C1 segment of cervical spinal cord (tissue), 14 donors: ENCODE measurements around the gene AKT3.
"Not testable (repeated sequence)": the region's sequence is repeated elsewhere in the genome, so short reads cannot be mapped to it uniquely, and the experiment has no call there.

ENCODE experiments used
- DNase-seq, 14 donors: peaks; one replicate each; lab custom pipeline; 2025; lab: John Stamatoyannopoulos, UW

Gene AKT3

DNA sequence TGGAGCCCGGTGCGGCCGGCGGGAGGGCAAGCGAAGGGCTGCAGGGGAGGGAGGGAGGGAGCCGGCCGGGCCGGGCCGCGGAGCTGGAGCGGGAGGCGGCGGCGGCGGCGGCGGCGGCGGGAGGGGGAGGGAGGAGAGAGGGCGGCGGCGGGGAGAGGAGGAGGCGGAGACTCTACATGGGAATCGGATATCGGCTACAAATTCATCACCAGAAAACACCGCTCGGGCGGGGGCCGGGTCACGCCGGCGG, at the start of gene AKT3:
TSS of gene AKT3 (minus strand) at position 42 of the 250 bp plus-strand sequence. CDS start 7,073 bp downstream, outside the sequence.
- DNase-seq: peak in 12 of 14 donors; percentile 50 to 94 (median 87)

DNA sequence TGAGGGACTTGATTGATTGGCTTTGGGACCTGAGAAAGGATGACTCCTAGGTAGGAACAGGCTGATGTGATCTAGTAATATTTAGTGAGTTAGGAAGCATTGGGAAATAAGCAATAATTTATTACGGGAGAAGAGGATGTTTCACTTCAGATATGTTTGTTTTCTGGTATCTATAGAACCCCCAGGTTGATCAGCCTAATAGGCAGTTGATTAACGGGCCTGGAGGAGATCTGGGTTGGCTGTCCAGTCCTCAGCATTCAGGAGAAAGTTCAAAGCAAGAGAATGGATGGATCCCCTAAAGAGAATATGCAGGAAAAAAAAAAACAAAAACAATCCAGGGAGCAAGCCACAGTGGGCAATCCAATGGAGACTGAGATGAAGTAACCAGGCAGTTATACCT, 48.2 kb upstream of the AKT3 start:
- no peak for DNase-seq

DNA sequence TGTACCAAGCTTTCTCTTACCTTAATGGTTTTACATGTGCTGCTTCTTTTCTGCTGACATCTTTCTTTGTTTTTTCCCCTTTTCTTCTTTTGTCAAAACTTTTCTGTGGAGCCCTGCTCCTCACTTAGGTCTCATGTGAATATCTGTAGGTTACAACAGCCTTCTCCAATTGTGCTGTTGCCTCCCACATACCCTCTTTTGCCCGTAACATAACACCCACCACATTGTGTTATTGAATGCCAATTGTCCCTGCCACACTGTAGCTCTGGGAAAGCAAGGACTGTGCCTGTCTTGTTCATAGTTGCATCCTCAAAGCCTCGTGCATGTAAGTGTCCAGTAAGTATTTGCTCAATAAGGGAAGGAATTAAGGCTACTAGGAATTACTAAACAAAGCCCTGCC, 46.3 kb upstream of the AKT3 start:
- no peak for DNase-seq

DNA sequence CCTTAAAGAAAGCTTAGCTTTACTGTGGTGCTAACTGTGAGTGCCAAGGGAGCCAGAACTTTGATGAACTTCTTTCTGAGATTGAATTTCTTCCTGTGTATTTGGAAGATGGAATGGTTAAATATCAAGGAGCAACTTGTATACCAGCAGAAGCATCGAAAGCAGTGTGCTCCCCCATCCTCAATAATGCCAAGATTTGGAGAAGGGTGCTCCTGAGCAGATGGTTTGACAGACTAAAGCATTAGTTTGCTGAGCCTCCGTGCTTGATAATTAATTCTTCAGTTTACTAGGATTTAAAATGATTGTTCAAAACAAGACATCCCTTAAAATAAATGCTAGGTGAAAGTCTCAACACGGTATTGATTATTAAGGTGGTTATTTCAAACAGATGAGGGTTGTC, 42.4 kb upstream of the AKT3 start:
- no peak for DNase-seq

DNA sequence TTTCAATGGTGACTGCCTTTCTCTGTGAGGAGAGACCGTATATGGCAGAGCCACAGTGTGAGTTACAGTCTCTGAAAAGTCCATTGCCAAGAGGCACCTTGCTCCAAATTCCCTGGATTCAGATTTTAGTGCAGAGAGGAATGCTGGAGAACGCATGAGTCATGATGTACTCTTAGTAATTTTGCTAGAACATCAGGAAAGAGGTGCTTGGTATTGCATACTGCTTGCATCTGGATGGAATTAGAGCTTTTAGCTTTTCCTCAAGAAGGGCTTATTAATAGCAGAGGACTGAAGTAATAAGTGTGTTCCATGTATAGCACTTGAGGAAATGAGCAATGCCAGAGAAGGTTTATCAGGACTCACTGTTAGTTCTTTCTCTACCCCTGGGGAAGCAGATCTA, 40.5 kb upstream of the AKT3 start:
- no peak for DNase-seq

DNA sequence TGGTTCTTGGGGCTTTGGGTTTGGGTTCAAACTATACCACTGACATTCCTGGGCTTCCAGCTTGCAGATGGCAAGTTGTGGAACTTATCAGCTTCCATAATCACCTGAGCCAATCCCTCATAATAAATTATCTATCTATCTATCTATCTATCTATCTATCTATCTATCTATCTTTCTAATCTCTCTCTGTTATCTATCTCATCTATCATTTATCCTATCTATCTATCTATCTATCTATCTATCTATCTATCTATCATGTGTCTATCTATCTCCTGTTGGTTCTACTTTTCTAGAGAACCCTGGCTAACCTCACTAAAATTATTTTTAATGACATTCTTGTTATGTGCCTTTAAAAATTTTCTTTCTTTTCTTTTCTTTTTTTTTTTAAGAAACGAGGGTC, 35.8 kb upstream of the AKT3 start:
- no peak for DNase-seq

DNA sequence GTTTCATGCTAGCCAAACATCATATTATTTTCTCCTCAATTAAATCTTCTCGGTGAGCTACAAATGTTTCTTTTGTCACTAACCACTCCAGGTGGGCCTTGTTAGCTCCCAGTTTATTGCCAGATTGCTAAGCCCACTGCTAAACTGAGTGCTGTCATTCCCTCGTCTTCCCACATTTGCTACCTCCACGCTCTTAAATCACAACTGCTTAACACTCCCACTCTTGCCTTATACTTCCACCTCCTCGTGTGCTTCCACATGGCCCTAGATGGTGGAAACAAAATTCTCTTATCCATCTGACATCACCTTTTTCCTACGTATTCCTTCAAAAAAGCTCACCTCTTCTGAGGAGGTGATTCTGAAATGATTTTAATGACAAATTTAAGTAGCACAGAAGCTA, 34.6 kb upstream of the AKT3 start:
- no peak for DNase-seq

DNA sequence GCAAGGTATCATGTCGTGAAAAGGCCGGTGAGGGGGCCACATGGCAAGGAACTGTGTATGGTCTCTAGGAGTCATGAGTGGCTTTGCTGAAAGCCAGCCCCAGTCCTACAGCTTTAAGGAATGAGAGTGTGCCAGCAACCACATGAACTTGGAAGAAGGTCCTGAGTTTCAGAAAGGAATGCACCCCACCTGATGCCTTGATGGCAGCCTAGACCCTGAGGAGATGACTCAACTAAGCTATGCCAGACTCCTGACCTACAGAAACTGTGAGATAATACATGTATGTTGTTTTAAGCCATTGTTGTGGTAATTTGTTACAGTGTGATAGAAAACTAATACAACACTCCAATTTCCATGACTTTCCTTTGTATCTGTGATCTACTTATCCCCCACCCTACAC, 33.5 kb upstream of the AKT3 start:
- DNase-seq: no peak

DNA sequence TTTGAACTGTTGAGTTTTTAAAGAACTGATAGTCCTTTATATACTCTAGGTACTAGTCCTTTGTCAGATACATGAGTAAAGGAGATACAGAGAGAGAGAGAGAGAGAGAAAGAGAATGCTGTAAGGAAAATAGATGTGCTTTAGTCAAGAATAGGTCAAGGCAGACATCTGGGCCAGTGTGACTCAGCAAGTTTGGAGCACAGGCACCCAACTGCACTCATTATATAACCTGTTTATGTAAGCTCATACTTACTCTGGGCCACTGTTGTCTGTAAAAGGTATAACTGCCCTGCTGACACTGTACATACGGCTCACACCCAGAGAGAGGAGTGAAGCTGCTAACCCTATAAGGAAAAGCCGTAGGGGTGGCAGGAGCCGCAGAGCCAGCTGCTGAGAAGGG, 32.2 kb upstream of the AKT3 start:
- no peak for DNase-seq

DNA sequence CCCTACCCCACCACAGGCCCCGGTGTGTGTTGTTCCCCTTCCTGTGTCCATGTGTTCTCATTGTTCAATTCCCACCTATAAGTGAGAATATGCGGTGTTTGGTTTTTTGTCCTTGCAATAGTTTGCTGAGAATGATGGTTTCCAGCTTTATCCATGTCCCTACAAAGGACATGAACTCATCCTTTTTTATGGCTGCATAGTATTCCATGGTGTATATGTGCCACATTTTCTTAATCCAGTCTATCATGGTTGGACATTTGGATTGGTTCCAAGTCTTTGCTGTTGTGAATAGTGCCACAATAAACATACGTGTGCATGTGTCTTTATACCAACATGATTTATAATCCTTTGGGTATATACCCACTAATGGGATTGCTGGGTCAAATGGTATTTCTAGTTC, 27.0 kb upstream of the AKT3 start:
- not testable (repeated sequence) for DNase-seq

DNA sequence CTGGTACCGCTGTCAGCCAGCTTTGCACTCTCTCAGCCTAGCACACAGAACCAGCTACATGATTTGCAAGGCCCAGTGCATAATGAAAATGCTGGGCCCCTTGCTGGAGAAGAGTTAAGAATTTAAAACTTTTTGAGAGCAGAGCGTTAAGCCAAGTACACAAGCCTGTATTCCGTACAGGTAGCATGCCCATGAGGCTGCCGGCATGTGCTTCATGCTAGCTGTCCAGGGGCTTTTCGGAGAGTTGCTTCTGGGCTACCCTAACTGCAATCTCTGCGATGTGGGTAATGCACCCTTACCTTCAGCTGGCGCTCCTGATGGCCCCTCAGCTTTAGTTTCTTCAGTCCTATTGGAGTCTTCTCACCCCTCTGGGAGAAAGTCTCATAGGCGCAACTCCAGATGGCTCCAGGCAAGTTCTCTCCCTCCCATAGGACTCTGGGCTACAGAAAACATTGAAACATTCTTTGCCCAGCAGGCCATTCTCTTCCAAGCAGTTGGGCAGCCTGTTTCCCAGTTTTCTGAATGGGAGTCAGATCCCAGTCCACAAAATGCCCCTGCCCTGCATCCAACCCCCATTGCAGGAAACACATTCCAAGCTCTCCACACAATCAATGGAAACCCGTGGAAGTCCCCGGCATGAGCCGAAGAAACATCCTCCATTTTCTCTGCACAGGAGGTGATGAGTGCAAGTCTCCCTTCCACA, 5.7 kb upstream of the AKT3 start:
- DNase-seq: no peak

DNA sequence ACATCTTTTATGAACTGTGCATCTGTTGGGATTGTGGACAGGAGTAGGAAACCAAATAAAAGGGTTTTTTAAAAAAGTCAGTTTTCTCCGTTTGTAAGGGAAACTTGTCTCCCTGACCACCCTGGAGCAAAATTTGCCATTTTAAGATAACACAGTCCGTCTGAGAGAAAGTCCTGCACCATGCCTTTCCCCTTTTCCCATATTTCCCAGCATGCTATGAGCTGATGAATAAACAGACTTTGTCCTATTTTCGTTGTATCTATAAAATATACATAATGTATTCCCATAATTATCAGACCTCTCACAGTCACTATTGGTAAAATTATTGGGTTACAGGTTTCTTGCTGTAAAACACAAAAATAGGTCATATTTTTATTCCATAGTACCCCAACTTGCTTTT, 1.7 kb upstream of the AKT3 start:
- DNase-seq: no peak

DNA sequence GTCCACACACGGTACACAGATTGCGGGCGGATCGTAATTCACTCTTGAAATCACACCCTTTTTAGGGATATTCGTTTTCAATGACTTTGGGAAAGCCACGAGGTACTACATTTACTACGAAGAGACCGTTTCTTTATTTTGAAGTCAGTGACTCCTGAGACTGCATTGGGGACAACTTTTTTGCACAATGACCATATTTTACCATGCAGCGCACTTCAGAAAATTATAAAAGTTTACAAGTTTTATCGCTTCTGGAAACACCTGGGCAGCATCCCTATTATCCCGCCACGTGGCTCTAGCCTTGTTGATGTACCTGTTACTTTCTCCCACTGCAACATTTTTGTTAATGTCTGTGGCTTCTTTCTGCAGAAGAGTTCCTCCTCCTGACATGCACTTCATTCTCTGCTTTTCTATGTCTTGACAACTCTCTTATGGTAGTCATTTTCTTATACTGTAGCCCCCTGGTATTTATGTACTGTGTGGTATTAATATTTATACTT, 1.3 kb upstream of the AKT3 start:
- DNase-seq: no peak

DNA sequence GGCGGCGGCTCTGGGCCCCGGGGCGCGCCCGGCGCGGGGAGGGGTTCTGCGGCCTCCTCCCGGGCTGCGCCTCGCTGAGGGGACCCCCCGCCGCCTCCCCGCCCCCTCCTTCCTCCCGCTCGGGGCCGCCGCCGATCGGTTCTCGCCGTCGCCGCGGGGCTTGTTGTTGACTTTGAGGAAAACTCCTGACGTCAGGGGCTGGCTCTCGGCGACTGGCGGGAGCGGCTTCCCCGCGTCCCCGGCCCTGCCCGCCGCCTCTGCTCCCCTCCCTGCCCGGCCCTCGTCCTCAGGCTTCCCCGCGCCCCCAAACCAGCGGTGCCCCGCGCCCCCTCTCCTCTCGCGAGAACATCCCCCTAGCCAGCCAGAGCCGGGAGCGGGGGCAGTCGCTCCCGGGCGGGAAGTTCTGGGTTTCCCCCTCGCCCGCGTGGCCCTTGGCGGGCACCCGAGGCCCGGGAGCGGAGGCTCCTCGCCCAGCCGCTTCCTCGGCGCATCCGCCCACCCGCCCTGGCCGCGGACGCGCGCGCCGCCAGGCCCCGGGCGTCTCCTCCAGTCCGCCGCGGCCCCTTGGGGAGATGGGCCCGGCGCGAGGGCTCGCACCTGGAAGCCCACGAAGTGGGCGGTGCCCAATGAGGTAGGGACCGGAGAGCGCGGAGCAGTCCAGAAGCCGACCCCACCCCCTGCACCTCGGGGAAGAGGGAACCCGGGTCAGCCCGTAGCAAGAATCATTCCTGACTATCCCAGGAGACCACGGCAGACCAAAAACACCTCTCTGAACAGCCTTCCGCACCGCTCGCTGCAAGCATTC, 611 bp upstream of the AKT3 start:
- DNase-seq: peak in 13 of 14 donors; percentile 50 to 94 (median 86)

DNA sequence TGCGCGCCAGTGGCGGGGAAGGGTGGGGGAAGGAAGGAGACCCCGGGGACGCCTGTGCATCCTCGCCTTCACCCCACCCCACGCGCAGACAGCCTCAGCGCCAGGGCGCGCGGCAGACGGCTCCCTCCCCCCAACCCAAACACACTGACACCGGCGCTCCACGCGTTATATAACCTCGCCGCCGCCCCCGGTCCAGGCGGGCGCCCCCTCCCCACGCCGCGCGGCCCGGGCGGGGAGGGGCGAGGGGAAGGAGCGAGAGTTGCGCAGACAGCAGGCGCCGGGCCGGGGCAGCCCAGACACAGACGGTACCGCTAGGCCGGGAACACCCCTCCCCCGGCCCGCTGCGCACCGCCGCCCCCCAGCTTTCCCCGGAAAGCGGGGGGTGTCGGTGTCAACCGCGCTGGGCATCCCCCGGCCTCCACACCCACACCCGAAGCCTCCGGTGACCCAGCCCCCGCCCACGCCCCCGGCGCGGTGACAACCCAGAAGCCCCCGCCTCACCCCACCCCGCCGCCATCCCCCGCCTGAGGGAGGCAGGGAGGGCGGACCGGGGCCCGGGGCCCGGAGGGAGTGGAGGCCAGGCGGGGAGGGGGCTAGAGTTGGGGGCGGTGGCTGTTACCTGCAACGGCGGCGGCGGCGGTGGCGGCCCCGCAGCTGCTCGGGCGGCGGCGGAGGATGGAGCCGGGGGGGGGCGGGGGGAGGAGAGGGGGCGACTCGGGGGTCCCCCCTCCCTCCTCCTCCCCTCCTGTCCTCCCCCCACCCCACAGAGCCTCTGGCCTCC, 432 bp downstream of the AKT3 start:
- peak in 13 of 14 donors; percentile 59 to 91 (median 82) for DNase-seq

DNA sequence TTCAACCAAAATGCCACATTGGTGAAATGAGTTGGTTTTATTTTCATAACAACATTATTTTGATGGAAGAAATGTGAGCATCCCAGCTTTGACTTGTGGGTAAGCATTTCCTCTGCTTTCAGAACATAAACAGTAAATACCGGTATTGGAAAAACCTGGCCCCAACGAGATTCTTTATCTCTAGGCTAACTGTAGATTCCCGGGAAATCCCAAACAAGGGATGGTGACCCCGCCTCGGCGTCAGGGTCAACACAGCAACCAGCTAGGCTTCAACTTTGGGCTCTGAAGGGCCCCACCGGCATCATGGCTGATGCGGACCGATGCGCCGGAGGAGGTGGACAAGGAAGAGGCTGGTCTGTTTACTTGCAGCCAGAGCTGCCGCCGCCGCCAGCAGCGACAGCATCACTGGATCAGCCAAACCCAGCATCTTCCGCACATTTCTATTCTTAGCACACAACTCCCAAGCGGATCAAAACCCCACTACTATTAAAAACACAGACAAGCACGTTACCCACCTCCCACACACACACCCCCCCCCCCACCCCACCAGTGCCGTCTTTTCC, 1.1 kb downstream of the AKT3 start:
- DNase-seq: peak in 13 of 14 donors; percentile 30 to 91 (median 82)

DNA sequence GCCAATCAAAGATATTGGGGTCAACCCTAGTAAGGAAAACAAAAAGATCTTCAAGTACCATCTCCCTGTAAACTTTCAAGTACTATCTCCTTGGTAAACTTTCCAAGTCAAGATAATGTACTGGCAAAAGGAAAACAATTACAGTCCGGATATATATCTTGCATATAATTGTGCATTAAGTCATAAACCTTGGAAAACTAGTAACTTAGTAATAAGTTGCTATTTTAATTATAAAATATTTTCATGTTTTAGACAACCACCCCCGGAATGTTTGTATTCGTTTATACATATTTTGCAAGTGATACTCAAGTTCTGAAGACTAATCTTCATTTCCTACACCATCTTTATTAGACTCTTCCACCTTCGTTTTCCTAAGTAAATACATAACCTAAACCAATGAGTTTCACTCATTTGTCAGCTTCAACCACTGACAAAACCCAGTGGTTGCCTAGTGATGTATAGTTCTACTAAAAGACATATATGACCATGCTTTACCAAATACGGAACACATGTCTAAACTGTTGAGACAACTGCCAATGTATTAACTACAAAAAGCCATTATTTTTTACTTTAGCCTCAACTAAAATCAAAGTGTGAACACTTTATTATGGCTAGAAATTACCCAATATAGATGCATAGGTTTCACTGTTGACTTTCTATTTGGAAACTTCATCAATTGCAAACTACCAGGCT, 1.7 kb downstream of the AKT3 start:
- no peak for DNase-seq

DNA sequence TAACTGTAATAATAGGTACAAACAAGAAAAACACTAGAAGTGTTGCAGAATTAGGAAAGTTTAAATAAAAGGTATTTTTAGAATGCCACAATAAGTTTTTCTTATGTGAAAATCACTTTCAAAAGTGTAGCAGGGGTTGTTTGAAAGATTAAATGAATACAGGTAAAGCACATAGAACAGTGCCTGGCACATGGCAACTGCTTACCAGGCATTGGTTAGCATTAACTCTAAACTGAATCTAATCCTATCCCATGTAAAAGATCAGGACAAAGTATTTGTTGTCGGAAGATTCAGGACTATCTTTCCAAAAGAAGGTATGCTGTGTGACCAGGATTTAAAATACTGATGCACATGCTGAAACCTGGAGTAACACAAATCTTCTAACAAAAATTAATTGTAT, 3.3 kb downstream of the AKT3 start:
- no peak for DNase-seq

DNA sequence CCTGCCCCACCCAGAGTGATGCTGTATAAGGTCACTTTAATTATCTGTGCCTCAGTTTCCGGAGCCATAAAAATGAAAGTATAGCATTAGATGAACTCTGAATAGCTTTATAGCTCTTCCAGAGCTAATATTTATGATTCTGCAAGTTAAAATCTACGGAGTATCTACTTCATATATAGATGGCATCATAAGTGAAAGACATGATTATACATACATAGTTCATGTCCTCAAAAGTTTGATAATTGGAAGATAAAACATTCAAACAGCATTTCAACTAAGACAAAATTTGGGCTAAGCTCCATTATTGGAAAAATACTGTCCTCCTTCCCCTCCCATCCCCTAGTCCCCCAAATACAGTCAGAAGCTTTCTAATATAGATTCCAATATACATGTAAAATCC, 4.2 kb downstream of the AKT3 start:
- no peak for DNase-seq

DNA sequence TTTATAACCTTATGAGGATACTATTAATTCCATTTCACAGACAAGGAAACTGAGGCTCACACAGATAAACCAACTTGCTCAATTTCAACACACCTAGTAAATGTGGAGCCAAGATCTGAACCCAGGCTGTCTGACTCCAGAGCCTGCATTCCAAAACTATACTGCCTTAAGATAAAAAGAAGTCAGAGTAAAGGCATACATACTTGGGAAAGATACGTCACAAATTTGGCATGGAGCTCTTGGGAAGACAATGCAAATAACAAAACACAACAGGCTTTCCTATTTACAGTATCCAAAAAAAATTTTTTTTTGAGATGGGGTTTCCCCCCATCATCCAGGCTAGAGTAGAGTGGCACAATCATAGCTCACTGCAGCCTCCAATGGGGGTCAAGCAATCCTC, 5.9 kb downstream of the AKT3 start:
- no peak for DNase-seq

DNA sequence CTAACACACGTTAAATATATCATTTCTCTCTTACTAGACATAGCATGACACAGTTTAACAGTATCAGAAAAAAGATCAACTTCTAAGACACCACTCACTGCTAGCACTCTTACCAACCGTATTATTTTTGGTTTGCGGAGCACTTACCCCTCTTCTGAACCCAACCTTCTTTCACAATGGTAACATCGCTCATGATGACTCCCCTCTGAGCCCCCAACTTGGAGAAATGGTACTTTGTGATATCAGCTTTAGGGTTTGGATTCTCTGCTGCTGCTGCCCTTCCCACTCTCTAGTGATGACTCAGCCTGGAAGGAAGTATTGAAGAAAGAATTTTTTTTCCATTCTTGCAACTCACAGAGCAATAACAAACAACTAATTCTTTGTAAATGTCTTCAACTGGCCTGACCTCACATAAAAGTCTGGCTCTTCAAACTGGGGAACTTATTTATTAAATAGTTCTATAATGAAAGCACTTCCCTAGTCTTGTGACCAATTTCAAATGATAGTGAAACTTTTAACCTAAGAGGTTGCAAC, 7.0 kb downstream of the AKT3 start:
- no peak for DNase-seq
